ENCODE measurements around the gene KCNT1.

The KCNT1 gene

DNA sequence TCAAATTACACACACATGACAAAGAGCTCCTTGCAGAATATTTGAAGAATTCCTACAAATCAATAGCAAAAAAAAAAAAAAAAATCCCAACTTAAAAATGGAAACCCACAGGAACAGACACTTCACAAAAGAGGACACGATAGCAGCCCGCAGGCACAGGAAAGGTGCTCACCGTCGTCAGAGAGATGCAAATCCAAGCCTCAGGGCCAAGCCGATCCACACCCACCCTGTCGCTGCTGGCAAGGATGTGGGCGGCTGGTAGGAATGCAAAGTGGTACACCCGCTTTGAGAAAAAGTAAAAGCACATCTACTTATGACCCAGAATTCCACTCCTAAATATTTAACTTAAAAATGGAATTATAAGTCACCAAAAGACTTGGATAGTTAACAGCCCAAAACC lies 28.0 kb upstream of the KCNT1 start:
- no peak for DNase-seq (ENCODE audit: low read depth)

DNA sequence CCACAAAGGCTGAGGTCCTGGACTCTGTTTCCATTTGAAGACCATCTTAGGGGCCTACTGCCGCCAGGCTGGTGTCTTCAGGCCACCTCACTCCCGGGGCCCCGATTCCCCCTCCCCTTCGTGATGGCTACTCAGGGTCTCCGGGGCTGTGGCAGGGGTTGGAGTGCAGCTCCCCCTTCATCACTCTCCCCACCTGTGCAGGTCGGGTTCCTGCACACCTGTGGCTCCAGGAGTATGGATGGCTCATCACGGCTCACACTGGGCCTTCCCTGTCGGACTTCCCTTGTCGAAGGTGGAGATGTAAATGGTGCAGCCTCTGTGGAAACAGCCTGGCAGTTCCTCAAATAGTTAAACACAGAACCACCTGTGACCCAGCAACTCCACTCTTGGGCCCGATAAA lies 27.0 kb upstream of the KCNT1 start:
- no peak for DNase-seq (ENCODE audit: low read depth)

DNA sequence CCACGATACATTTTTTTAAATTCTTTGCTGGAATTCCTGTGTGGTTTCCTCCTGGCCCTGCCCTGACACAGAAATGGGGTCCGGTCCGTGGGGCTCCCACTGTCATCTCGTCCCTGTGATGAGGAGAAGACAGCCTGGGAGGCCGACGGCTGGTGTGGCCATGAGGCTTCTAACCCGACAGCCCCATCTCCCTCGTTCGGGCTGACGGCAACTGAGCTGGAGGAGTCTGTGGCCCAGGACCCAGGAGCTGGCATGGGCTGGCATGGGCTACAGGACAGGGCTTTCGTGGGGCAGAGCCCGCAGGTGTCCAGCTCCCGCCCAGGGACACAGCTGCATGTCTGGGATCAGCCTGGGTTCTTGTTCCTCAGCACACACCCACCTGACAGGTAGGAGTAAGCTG lies 25.1 kb upstream of the KCNT1 start:
- no peak for DNase-seq (ENCODE audit: low read depth)

DNA sequence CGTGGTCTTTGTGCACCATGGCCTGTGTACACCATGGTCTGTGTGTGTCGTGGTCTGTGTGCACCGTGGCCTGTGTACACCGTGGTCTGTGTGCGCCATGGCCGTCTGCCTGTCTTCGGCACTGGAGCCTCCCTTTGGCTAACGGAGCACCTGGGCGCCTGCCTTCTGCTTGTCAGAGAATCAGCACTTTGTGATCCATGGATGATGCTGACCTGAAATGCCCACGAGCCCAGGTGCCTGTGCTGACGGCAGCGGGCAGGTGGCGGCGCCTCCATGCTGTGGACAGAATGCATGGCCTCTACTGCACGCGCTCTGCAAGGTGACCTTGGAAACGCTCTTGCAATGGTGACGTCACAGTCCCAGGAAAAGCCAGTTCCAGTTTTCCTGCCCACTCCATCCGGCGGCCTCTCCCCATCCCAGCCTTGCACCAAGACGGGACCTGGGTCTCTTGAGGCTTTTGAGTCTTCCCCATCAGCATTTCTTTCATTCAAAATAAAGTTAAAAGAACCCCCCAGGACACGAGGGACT lies 24.3 kb upstream of the KCNT1 start:
- no peak for DNase-seq (ENCODE audit: low read depth)

DNA sequence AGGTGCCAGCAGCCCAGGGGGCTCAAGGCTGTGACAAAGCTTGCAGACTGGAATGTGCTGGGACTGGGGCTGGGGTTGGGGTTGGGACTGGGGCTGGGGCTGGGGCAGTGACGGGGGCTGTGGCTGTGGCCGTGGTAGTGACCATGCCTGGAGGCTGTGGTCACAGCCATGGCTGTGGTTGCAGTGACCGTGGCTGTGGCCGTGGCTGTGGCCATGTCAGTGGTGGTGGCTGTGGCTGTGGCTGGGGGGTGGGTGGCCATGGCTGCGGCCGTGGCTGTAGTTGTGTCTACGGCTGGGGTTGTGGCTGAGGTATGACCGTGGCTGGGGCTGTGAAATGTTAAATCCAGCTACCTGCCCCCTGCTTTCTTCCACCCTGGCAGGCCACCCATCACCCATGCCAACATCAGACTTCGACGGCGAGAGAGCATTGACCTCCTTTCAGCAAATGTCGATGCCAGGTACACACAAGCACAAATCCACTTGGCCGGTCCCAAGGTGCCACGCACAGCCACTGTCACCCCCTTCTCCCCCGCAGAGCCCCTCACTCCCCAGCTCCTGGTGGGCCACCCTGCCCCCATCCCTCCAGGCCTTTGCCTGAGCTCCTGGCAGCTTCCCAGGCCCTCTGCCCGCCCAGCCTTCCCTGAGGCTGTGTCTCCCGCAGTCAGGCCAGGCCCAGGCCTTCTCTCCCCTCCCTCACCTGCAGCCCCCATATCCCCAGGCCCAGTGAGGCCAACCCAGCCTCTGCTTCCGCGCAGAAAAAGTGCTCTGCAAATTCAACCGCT lies 23.6 kb upstream of the KCNT1 start:
- no peak for DNase-seq (ENCODE audit: low read depth)

DNA sequence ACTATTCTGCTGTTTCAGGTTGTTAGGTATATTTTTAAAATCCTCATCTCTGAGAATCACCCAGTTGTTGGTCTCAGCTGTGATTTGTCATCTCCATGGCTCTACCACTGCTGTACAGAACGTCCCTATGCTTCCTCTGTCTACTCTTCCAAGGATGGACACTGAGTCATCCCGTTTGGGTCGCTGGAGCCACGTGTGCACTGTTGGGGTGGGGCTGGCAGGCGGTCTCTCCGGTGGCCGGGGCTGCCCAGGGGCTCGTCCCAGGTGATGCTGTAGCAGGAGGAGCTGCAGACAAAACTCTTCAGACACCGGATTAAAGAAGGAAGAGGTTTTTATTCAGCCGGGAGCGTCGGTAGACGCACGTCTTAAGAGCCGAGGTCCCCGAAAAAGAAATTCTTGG lies 21.9 kb upstream of the KCNT1 start:
- DNase-seq (ENCODE audit: low read depth) = no peak

DNA sequence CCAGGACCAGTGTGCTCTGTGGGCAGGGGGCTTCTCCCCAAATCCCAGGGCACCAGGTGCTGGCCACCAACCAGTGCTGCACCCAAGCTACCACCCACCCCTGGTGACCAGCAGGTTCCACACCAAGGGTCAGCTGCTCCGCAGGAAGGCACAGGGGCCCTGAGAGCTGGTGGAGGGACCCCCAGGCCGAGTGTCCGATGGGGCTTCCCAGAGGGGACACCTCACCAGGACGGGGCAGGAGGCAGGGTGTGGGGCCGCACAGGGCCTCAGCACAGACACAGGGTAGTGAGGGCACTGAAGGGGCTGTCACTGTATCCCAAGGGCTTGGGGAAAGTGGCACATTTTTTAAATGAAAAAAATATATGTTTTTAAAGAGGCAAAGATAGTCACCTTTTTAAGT lies 20.8 kb upstream of the KCNT1 start:
- DNase-seq (ENCODE audit: low read depth) = no peak

DNA sequence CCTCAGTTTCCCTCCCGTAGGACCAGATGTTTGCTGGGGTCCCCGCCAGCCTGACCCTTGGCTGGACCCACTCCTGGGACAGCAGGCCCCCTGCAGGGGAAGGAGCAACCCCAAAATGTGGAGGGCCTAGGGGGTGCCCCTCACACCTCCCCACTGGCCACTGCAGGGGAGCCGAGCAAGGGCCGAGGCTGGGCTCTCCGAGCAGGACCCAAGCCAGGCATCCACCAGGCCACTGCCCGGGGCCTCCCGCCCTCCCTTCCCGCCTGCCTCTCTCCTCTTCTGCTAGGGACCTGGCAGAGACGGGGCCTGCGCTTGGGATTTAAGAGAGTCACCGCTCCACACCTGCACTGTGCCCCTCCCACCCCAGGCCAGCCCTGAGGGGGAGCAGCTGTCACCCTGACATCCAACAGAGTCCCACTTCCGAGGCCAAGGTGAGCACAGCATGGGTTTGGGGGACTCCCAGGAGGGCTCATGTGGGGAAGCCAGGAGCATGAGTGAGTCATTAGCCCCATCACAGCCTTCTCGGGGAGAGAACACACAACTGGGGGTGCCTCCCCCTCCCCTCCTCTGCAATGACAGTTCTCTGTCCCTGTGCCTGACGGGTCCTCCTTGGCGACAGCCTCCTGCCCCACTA lies 18.5 kb upstream of the KCNT1 start:
- DNase-seq (ENCODE audit: low read depth) = no peak

DNA sequence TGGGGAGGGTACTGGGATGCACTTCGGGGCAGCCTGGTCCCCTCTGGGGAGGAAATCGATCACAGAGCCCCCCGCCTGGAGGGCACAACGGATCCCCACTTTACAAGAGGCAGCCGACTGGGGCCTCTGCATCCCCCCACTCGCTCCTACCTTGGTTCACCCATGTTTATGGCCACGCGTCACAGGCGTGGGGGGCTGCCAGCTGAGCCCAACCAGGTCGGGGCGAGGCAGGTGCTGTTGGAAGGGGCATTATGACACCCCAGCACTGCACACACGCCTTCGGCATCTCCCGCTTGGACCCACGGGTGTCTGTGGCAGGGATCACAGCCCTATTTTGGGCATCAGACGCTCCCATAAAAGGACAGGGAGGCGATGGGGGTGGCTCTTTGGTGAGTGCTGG lies 17.3 kb upstream of the KCNT1 start:
- no peak for DNase-seq (ENCODE audit: low read depth)

DNA sequence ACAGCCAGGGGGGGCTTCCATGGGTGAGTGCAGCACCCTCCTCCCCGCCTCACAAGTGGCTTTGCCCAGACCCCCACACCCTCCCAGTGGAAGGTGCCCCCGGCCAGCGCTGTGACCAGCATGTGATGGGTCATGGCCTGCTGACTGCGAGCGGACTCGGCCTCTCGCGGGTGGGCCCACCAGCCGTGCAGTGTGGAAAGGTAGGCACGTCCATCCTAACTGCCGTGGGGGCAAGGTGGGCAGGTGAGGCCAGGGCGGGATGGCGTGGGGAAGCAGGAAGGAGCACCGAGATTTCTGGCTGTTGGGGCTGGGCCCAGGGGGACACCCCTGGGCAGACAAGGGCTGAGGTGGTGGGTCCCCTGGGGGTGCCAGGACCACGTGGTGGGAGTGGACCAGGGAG lies 14.8 kb upstream of the KCNT1 start:
- no peak for DNase-seq (ENCODE audit: low read depth)

DNA sequence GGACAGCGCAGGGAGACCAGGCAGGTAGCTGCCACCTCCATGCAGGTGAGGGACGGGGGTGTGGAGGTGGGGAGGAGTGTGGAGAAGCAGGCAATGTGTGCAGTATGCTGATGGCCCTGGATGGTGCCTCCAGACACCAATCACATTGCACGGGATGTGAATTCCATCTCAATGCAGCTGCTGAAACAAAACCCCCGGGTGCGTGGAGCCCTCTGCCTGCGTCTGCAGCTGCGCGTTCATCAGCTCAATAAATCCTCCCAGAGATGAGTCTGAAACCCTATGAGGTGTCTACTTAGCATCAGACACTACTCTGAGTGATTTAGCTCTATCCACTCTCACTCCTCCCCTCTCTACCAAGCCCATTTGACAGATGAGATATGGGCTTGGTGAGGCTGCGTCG lies 13.0 kb upstream of the KCNT1 start:
- DNase-seq (ENCODE audit: low read depth) = no peak

DNA sequence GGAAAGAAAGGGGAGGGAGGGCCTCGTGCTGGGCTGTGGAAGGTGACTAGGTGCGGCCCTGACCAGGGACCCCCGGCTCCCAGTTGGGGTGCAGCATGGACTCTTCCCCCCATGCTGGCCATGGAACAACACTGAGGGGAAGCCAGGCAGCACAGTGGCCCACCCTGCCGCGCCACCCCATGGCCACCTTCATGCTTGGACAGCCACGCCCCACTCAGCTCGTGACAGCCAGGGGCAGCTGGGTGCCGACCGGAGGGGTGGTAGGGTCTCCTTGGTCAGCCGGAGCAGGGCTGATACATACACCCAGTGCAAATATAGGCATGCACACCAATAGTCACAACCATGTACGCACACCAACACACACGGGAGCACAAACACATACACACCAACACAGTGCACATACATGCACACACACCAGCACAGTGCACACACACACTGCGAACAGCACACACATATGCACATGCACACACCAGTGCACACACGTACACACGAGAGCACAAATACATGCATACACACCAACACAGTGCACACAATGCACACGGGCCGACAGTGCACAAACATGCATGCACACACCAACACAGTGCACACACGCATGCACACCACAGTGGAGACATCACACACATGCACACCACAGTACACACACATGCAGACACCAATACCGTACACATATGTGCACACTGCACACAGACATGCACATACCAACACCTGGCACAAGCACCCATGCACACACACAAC lies 11.0 kb upstream of the KCNT1 start:
- no peak for DNase-seq (ENCODE audit: low read depth)

DNA sequence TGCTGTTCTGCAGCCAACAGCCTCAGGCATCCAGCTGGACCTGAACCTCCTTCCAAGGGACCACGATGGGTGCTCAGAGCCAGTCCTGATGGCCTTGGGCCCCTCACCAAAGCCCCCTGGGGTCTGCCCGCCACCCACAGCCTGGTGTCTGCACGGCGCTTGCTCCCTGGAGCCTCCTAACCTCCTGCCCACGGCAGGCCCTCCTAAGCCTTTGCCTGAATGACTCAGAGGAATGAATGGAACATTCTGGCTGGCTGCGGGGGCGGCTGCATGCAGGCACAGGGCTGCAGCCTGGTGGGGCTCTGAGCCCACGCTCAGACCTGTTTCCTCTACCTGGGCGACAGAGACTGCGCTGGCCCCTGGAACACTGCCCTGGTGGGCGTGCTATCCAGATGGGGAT lies 9.6 kb upstream of the KCNT1 start:
- no peak for DNase-seq (ENCODE audit: low read depth)

DNA sequence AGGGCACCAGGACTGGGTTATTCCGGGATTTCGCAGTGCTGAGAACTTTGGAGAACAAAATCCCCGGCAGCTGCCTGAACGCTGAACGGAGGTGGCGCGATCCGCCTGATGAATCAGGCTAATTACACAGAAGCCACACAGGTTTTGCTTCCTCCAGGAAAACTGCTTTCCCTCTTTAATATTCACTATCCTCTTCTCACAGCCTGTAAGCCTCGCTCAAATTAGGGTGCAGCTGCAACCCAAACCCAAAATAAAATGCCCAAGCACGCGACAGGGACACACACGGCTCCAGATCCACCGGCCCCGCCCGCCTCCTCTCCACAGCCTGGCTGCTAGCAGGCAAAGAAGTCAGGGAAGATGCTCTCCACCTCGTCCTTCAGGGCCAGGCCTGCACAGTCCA lies 8.7 kb upstream of the KCNT1 start:
- no peak for DNase-seq (ENCODE audit: low read depth)

DNA sequence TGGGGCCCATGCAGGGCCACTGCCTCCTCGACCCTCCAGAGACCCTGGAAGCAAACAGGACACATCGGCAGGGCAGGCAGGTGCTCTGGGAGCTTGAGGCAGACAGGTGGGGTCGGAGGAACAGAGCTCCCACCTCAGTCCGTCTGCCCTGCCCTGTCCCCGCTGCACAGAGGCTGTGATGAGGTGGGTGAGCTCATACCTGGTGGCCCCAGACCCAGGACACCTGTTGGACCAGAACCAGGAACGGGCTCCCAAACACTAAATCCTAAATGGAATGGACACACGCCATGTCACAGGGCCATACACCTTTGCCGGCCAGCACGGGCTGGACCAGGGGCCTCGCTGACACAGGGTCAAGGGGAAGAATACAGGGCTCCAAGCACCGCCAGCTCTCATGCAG lies 8.2 kb upstream of the KCNT1 start:
- DNase-seq (ENCODE audit: low read depth) = no peak

DNA sequence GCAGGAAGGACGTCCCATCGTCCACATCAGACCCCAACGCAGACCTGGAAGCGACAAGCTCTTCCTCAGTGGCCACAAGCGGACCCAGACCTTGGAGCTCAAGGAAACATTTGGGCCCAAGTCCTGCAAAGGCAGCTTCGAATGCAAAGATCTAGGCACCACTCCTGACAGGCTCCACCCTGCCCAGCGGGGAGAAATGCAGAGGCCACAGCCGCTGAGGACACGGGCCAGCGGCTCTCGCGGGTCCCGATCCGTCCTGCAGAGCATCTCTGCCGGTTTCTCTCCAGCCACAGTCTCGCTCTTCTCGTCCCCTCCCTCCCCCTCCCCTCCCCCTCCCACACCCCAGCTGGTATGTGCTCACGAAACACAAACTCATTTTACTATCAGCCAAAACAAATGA lies 7.6 kb upstream of the KCNT1 start:
- no peak for DNase-seq (ENCODE audit: low read depth)

DNA sequence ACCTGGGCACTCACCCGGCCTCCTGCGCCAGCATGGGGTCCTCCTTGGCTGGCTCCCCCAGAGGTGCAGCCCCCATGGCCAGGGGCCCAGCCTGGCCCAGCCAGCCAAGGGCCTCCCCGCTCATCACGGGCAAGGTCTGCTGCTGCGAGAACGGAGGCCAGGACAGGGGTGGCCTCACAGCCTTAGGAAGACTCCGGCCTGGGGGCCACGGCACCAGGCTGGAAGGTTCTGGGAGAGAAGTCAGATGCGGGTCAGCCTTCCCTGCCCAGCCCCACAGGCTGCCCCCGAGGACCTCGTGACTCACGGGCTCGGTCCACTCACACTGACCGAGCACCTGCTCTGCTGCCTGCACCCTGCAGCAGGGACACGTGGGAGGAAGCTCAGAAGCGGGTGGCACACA lies 6.9 kb upstream of the KCNT1 start:
- DNase-seq (ENCODE audit: low read depth) = no peak

DNA sequence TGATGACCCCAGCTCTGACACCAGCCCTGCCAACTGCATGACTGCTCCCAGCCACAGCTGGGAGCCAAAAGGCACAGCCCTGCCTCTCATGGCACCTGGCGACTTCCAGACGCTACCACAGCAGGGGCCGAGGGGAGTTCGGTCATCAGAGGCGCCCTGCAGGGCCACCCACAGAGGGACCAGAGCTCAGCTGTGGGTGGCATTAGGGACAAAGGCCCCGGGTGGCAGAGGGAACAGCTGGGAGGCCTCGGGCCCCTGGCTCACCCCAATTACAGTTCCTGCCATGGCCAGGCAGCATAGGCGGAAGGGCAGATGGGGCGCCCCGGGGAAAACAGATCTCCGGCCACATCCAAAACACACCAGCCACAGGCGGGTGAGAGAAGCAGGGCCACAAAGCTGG lies 6.3 kb upstream of the KCNT1 start:
- no peak for DNase-seq (ENCODE audit: low read depth)

DNA sequence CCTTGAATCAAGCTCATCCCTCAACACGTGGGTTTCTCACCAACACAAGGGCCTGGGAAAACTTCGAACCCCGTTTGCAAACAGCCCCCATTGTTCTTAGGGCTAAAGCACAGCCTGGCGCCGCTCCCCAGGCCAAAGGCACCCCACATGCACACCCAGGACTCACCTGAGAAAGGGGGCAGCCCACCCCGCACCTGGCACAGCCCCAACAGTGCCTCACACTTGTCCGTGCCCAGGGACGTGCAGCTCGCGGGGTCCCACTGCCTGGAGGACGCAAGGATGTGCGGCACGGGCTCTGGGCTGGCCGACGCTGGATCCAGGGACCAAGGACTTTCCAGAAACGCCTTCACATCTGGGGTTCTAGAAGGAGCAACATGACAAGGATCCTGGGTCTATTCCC lies 5.5 kb upstream of the KCNT1 start:
- DNase-seq (ENCODE audit: low read depth) = no peak

DNA sequence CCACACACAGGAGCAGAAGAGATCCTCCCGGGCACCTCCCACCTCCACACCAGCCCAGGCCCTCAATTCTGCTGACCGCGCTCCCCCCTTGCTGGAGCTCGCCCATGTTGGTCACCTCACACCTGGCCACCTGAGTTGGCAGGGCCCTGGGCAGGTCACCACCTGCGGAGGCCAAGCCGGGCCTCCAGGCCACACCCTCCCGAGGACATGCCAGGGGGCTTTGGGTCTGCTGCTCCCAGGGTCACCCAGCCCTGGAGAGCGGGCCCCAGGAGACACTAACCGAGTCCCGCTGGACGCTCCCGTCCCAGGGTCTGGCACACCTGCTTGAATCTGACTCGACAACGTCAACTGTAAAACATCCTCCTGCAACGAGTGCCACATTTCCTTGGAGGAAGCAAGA lies 4.8 kb upstream of the KCNT1 start:
- DNase-seq (ENCODE audit: low read depth) = no peak

DNA sequence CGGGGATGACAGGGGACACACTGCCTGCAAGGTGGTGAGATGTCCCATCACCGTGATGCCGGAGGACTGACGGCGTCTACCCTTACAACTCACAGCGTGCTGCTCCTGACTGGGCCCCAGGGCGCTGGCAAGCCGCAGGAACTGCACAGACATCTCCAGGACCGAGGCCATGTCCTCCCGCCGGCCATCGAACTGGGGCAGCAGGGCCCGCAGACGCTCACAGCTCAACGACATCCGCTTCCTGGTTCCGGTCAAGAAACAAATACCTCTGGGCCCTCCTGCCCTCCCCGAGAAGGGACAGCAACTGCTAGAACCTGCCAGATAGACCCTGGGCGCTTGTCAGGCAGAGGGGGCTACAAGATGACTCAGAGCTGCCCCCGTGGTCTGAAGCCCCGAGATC lies 3.7 kb upstream of the KCNT1 start:
- DNase-seq (ENCODE audit: low read depth) = no peak

DNA sequence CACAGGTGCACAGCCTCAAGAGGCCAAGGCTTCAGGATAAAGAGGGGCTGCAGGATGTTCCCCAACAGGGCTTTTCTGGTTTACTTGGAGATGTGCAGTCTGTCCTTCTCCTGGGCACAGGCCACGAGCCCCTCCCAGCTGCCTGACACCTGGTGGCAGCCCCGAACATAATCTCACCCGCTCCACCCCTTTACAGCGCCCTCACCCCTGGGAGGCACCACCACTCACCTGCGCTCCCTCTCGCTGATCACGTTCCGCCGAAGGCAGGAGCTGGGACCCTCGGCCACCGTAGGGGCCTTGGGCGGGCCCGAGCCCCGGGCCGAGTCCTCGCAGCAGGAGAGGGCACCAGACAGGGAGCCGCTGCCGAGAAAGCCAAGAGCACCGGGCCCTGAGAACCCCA lies 3.2 kb upstream of the KCNT1 start:
- no peak for DNase-seq (ENCODE audit: low read depth)

DNA sequence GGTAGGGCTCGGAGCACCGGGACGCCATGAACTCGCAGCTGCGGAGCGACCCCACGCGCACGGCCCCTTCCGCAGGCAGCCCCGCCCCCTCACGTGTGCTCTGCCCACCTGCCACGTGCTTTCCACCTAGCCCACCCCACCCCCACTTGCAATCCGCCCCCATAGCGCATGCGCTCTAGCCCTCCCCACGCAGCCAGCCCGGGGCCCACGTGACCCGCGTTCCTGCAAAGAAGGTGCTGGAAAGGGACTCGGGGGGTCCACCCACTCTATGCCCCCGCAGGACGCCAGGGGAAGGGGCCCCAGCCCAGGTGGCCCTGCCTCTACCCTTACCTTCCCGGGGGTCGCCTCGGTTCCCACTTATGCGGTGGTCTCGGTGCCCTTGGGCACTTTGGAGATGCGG lies 2.5 kb upstream of the KCNT1 start, which contains the start of gene SOHLH1:
SOHLH1 (minus strand) TSS at position 42 of the 400 bp plus-strand sequence; CDS start at position 28, 14 bp downstream.
- no peak for DNase-seq (ENCODE audit: low read depth)

Measured in stimulated activated CD8-positive, alpha-beta memory T cell treated with anti-CD3 and anti-CD28 coated beads, Interleukin-12 subunit alpha, Interleukin-12 subunit beta, amount 100 ng/mL, for 4 hours (primary cell).